HG03378 (cell line): ENCODE data around the gene AMPH.
"Not testable (repeated sequence)": the region's sequence is repeated elsewhere in the genome, so short reads cannot be mapped to it uniquely, and the experiment has no call there.

Experiments used
- ATAC-seq: cut with Tn5 transposase; IDR thresholded peaks from one replicate; pipeline ENCODE4 v1.9.1; 2021; ENCODE audit warnings: mild to moderate bottlenecking, moderate library complexity; ENCODE audit not compliant: unreplicated experiment

AMPH gene

GRCh38 chr7:38410056-38410455, 221.1 kb downstream of the AMPH start:
- ATAC-seq, result no peak

GRCh38 chr7:38409531-38409930, 221.6 kb downstream of the AMPH start:
- ATAC-seq, result no peak

DNA sequence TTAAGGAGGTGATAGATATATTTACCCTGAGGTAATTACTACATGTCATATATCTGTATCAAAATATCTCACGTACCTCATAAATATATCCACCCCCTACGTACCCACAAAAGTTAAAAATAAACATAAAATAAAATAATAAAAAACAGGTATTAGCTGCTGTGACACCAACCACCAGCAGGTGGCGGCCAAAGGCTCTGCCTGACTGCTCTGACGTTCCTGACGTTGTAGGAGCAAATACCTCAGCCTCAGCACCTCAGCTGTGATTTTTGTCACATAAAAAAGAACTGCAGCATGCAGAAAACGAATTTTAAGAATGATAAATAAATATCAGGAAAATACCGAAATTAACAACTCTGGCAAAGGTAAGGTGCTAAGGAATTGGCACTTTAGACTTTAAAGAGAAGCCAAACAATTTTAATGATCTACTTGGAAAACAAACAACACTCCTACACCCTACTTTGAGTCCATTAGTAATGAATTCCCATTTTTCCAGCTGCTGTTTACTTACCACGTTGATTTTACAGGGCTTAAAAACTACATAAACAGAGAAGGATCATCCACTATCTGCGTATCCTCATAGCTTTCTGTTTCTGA, 232.3 kb downstream of the AMPH start:
- peak; percentile 67 for ATAC-seq

GRCh38 chr7:38396852-38397251, 234.3 kb downstream of the AMPH start:
- no peak for ATAC-seq

- ATAC-seq, result not testable (repeated sequence)
These were observed 235.1 kb downstream of the AMPH start for GRCh38 chr7:38395921-38396552.

DNA sequence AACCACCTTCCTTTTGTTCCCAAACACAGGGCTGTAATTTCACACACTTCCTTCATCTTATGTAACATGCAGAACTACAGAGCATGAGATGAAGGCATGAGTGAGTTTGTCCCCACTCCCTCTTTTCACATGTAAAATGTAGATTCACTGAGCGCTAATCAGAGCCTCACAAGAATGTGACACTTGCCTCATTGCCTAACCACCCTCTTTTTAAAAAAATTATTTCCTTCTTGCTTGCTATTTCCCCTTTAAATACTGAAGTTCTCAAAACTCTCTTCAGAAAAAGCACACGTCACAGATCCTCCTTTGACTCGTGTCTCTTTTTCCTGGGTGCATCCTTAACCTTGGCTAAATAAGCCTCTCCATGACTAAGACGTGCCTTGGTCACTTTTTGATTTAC, 236.5 kb downstream of the AMPH start:
- ATAC-seq, result no peak

DNA sequence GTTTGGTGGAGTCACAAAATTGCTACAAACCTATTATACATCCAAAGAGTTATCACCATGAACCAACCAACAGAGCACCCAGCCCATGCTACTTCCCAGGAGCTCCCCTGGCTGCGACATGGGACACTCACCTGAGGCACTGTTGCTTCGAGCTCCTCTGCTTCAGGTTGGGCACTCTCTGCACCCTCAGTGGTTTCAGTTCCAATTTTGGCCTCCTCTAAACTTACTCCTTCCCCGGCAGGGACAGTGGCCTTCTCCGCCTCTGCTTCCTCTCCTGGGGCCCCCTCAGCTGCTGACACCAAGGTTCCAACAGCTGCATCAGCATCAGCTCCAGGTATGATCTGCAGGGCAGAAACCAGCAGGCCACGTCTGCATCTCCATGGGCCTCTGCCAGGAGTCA, 237.3 kb downstream of the AMPH start:
- peak; percentile 57 for ATAC-seq

DNA sequence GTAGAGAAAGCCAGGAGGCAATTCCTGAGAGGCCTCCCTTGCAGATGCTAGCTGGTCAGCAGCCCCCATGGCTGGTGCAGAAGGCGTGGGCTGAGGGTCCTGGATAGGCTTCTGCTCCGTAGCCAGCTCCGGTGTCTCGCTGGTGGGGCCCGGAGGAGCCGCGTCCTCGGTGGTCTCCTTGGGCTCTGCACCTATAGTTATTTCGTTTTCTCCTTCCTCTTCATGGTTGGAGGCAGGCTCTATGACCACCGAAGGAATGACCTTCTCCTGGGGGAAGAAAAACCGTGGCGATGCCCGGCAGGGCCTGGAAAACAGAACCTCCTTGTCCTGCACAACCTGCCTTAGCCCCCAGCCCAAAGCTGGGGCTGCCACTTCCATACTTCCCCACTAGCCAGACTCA, 239.4 kb downstream of the AMPH start:
- no peak for ATAC-seq

- ATAC-seq, result no peak
These were observed 245.5 kb downstream of the AMPH start for GRCh38 chr7:38385682-38386081.

DNA sequence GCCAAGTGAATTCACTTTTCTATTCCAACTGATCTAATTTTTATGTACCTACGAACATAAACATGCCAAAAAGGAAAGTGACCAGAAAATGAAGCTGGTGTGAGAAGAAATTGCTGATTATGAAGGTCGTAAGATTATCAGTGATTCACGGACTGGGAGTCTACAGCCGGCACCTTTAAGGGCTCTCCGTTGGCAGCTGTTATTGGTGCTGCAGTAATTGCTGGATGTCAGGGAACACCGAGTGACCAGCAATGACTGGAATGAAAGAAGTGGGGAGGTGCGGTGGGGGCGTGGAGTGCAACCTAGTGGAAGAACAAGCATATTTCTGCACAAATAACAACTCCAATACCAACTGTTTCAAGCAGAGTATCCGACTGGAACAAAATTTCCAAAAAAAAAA, 247.9 kb downstream of the AMPH start:
- no peak for ATAC-seq

DNA sequence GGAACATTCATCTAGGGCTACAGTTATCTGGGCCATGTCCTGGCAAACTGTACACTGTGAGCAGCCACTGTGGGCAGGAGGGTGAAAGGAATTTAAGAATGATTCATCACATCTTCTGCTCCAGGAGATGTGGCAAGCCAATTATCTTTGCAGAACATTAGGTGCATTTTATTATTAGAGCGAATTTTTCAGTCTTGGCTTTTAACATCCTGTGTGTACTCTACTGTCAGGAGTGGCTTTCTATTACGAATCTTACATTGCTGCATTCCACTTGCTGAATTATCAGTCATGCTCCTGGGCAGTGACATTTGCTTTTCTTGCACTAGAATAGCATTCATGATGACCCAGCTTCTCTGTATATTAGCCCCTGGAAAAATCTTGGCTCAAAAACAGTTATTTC, 248.5 kb downstream of the AMPH start:
- ATAC-seq, result no peak

GRCh38 chr7:38375453-38375852, 255.7 kb downstream of the AMPH start:
- no peak for ATAC-seq

DNA sequence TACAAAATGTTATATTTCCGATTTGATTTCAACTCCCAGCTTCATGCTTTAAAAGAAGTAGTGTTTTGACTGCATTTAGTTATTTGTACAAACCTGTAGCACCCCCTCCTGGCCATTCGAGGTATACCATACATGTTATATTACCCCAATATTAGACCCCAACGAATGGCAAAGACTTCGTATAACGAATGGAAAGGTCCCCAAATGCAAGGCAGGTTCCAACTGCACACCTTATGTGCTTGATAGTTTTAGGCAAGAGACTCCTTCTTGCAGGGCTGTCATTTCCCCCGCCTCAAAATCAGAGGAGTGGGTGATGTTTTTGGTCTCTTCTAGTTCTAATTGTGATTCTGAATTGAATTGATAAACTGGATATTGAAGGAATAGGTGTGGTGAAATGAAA, 256.7 kb downstream of the AMPH start:
- ATAC-seq, result peak; percentile 36

- ATAC-seq, result no peak
These were observed 258.0 kb downstream of the AMPH start for GRCh38 chr7:38373155-38373554.

DNA sequence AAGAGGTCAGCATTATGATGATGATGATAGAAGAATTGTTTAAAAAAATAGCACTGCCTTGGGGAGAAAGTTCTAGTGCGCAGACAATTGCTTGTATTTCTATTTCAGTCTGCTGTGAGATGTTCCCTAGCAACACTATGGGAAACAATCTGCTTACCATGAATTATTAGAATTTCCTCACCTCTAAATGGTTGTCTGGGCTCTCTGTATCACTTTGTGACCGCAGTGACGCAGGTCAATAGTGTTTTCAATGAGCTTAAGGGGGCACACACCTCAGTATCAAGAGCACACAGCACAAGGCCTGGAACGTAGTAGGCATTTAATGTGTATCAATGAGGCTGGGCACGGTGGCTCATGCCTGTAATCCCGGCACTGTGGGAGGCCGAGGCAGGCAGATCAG, 258.9 kb downstream of the AMPH start:
- no peak for ATAC-seq

DNA sequence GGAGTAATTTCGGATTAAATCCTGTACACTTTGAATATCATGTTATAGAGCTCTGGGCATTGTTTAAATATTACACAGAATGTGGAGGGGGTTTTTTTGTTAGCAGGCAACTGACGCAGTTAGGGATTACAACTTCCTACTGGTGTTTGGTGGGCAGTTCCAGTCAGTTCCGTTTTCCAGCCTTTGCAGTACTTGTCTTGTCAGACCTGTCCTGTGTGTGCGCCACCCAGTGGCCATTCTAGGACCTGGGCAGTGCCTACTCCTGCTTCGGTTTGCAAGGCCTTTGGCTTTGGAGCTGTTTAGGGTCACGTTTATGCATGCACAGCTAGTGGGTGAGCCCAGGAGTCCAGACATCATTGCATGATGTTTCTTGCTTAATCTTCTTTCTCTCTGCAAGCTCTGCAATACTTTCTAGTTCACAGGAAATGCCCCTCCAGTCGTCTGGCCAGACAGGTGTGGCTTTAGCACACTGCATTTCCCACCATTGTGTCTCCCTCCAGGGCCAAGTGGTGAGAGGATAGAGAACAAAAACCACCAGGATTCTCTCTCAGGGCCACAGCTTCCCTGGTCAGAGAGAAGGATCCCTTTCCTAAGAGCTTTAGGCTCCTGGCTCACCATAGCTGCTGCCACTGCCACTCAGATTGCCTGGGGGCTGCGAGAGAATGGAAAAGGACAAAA, 261.2 kb downstream of the AMPH start:
- ATAC-seq, result peak; percentile 82

DNA sequence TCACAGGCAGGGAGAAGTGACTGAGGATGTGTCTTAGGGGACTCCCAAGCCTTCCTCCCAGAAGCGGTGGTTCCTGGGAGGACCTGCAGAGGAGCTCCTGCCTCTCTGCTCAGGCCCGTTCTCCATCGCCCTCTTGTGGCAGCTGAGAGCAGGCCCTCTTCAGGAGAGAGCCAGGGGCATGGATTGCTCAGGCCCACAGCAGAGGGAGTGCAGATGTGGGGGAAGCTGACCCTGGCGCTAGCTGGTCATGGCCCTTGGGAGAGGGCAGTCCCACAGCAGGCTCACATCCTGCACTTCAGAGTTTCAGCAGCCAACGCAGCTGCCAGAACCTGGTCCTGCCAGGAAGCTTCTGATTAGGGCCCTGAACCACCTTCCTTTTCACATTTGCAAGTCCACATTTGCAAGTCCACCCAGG, 263.0 kb downstream of the AMPH start:
- ATAC-seq, result no peak

DNA sequence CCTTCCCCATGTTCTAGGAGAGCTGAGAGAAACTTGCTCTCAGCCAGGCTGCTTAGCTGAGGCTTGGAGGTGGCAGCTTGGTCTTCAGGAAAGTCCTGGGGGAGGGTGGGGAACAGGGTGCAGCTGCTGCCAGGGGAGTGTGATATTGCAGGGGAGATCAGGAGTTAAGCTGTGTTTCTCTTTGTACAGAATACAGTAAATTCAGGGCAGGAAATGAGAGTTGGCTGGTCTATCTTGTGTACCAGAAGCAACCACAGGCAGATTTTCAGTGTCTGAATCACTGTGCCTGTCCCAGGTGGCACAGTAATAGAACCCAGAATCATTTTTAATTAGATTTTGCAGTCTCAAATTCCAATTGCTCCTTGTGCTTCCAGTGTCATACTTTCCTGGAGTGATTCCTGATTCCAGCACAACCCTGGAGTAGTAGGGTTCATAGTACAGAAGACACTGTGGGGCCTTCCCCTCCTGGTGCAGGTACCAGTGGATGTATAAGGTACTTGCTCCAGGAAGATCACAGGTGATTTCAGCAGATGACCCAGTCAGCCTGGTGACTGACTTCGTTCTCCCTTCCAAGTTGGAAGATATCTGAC, 263.8 kb downstream of the AMPH start:
- peak; percentile 58 for ATAC-seq

DNA sequence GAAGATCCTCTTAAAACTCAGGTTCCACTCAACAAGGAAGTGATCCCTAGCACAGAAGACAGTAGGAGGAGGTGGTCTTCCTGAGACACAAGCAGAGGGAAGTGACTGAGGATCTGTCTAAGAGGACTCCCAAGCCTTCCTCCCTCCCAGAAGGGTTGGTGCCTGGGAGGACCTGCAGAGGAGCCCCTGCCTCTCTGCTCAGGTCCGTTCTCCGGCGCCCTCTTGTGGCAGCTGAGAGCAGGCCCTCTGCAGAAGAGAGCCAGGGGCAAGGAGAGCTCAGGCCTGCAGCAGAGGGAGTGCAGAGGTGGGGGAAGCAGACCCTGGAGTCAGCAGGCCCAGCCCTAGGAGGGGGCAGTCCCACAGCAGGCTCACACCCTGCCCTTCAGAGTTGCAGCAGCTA, 267.8 kb downstream of the AMPH start:
- not testable (repeated sequence) for ATAC-seq

- peak; percentile 44 for ATAC-seq
These were observed 268.4 kb downstream of the AMPH start for GRCh38 chr7:38362611-38363237.

DNA sequence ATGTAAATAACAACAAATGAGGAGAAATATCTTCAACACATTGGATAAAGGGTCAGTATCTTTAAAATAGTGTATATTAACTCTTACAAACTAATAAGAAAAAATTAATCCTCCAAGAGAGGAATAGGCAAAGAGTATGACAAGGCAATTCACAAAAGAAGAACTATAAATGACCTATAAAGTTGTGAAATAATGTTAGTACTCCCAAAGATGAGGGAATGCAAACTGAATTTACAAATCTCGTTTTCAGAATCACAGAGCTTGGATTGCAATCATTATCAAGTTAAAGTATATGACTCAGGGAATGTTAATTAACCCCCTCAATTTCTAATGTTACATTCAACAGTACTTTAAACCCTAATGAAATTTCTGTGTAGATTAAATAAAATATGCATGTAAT, 270.4 kb downstream of the AMPH start:
- ATAC-seq, result no peak
